Heart left ventricle (tissue), 13 donors: ENCODE data around the gene LRRC23.

Experiments used
- CTCF ChIP-seq, 12 donors: fragments of 200-600 bp; sonication (generic) in 4 of 12; IDR thresholded peaks; one replicate each; pipeline versions ENCODE4 v1.5.0 to v1.8.0; 2018 to 2022; ENCODE audit warnings: antibody characterized with exemption in 12 of 12, mild to moderate bottlenecking in 5 of 12
- POLR2A ChIP-seq, 2 donors: fragments of 450-650 bp; IDR thresholded peaks; one replicate each; pipeline ENCODE4 v1.6.1; 2017; ENCODE audit warnings: antibody characterized with exemption in 2 of 2, mild to moderate bottlenecking in 2 of 2, moderate library complexity in 2 of 2
- donor health status: ischemic (EF 13 %, LVEDD 7.1; RV severe dilation, severe dysfunction).
- donor health status: DM: no; HTN: yes; CAD: no.
- donor health status: DM: no; HTN: no; CAD: no.
- donor health status: ischemic (EF 25% LVEDD 6.9; RV normal size, moderate dysfunction).
- donor health status: ischemic (EF 25% LVEDD 5.7; RV mildly dilated, moderate dysfunction).
- donor health status: ischemic (EF 35%, LVEDD 5.7; RV mildly dilated, moderate dysfunction).
- donor health status: nonischemic (EF 11% LVEDD 7.7; RV severe dilation, severe dysfunction).
- donor health status: DM: yes; HTN: yes; CAD: no.
- donor health status: PGD.
- donor health status: ischemic (EF 29% LVEDD 5.4; RV normal size, mild dysfunction).
- donor health status: nonischemic (EF 23%, LVEDD 6.1; RV moderate dilation, normal function).

- no peak for TF ChIP-seq CTCF (IDR thresholded peaks at IDR 0.05)
- TF ChIP-seq POLR2A (IDR thresholded peaks at IDR 0.05): no peak
These were observed 57.8 kb downstream of the LRRC23 start for GRCh38 chr12:6962285-6963015.
